Endothelial cell of umbilical vein (primary cell): ENCODE data around the gene FSIP1.

Experiments used
- MYC ChIP-seq: IDR thresholded peaks from one replicate; pipeline ENCODE4 v1.6.1; 2011; ENCODE audit warnings: mild to moderate bottlenecking, low read depth, low read length
- POLR2A ChIP-seq: IDR thresholded peaks from 2 replicates; pipeline ENCODE4 v1.6.1; 2012; ENCODE audit warnings: low read depth, mild to moderate bottlenecking, control low read depth, low read length
- TF ChIP-seq, protein P1 (sequence below), 2 donors: IDR thresholded peaks; 1 replicate in 1 of 2; 2 replicates in 1 of 2; pipeline ENCODE4 v1.5.1; 2011; ENCODE audit warnings: low read length in 2 of 2, mild to moderate bottlenecking in 2 of 2, moderate library complexity in 2 of 2, control low read depth in 1 of 2, inconsistent platforms in 1 of 2, low read depth in 1 of 2; ENCODE audit not compliant: insufficient read depth in 1 of 2; ENCODE audit errors: extremely low read depth in 1 of 2

DNA sequence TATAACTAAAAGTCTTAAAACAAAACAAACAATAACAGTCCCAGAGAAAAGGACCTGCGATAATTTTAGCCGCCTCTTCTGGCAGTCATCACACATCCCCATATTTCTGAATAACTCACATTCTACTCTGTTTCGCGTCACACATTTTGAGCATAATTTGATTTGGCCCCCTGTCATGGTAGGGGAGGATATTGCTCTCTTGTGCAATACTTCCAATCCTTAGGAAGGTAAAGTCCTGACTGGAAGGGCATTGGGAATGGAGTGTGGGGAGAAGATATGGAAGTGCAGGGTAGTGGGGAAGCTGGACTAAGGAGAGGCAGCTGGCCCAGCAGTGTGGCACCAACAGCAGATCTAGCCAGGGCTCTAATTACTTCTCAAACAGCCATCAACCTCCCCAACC lies 11.3 kb upstream of the FSIP1 start:
- TF ChIP-seq, protein P1, sequence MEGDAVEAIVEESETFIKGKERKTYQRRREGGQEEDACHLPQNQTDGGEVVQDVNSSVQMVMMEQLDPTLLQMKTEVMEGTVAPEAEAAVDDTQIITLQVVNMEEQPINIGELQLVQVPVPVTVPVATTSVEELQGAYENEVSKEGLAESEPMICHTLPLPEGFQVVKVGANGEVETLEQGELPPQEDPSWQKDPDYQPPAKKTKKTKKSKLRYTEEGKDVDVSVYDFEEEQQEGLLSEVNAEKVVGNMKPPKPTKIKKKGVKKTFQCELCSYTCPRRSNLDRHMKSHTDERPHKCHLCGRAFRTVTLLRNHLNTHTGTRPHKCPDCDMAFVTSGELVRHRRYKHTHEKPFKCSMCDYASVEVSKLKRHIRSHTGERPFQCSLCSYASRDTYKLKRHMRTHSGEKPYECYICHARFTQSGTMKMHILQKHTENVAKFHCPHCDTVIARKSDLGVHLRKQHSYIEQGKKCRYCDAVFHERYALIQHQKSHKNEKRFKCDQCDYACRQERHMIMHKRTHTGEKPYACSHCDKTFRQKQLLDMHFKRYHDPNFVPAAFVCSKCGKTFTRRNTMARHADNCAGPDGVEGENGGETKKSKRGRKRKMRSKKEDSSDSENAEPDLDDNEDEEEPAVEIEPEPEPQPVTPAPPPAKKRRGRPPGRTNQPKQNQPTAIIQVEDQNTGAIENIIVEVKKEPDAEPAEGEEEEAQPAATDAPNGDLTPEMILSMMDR (IDR thresholded peaks at IDR 0.05; ENCODE audit: extremely low read depth in 1 of 2, insufficient read depth in 1 of 2, low read depth in 1 of 2, low read length in 2 of 2), result no peak
- TF ChIP-seq POLR2A (no peak), MYC (no peak)
